Pancreas (tissue), 10 donors: ENCODE results near the gene TUBB. TPM values are rescaled to one million over a fixed set of nuclear protein-coding genes. Genes with fewer than 3 reads are reported as not detected.
"Not testable (repeated sequence)": the region's sequence is repeated elsewhere in the genome, so short reads cannot be mapped to it uniquely, and the experiment has no call there.

Experiments
- ATAC-seq, 4 donors: fragments of 200-7000 bp; cut with Tn5 transposase; one replicate each; pipeline versions ENCODE4 v1.8.0 to v1.9.1; 2020; ENCODE audit warnings: mild to moderate bottlenecking in 4 of 4, moderate library complexity in 4 of 4
- DNase-seq, 6 donors: peaks; one replicate each; pipeline ENCODE4 v3.0.0-alpha.2; 2020
- FAIRE-seq: peaks from 2 replicates; lab custom pipeline; 2012; peaks lifted over from hg19 to GRCh38; lab: Jason Lieb, UNC
- H3K27ac ChIP-seq, 4 donors: fragments of 200-600 bp; sonication (generic); 1 replicate in 3 of 4; 2 replicates in 1 of 4; pipeline versions ENCODE4 v1.5.0 to v1.8.0; 2020
- H3K27me3 ChIP-seq, 4 donors: fragments of 200-600 bp; one replicate each; pipeline ENCODE4 v1.8.0; 2021
- H3K36me3 ChIP-seq, 3 donors: fragments of 200-600 bp; sonication (generic) in 1 of 3; one replicate each; pipeline versions ENCODE4 v1.5.0 to v1.8.0; 2020 to 2021
- H3K4me1 ChIP-seq, 3 donors: fragments of 200-600 bp; one replicate each; pipeline ENCODE4 v1.8.0; 2021
- H3K4me3 ChIP-seq, 4 donors: fragments of 200-600 bp; sonication (generic) in 2 of 4; one replicate each; pipeline versions ENCODE4 v1.5.0 to v1.8.0; 2020 to 2021
- H3K9me3 ChIP-seq, 4 donors: fragments of 200-600 bp; one replicate each; pipeline ENCODE4 v1.8.0; 2021
- WGBS, 2 donors: extraction: QIAGEN DNeasy Blood & Tissue Kit; methylation state at CpG; one replicate each; pipeline ENCODE4 v1.1.7; 2013; 5-methylcytosine and 5-hydroxymethylcytosine counted together
- intact Hi-C, 3 donors: fragments of 100-400 bp; cut with DNase I; formaldehyde crosslinking; loops; one replicate each; pipeline versions ENCODE4 v1.11.1 to v1.14.2; 2022
- polyA plus RNA-seq, 2 donors: library from polyadenylated mRNA; stranded (reverse); fragments of 200-250 nt; gene quantifications; one replicate each; pipeline ENCODE4 v1.2.3, GENCODE V29; 2013
- total RNA-seq, 6 donors: library from RNA; stranded (reverse); fragmentation: NEBNext Ultra II Directional in 4 of 6; extraction: Animal tissue kit (Norgen Biotek cat#: 25700) in 4 of 6; gene quantifications; one replicate each; pipeline versions ENCODE4 v1.2.1 to v1.2.4, GENCODE V29; 2021 to 2023
- TF ChIP-seq, protein P1 (sequence below), 4 donors: fragments of 200-600 bp; sonication (generic) in 3 of 4; IDR thresholded peaks; one replicate each; pipeline versions ENCODE4 v1.5.0 to v1.8.0; 2021; ENCODE audit warnings: antibody characterized with exemption in 4 of 4
- donor health status: healthy with polysubstance abuse.
- donor health status: DM: no; HTN: no; CAD: no; lungs with moderate emphysema.
- donor health status: DM: no; HTN: no; CAD: no.
- donor health status: control.
- donor health status: control.
- donor health status: Bipolar disorder and iron deficiency.
- donor health status: DM: yes; HTN: yes; CAD: no.
- donor health status: DM: no; HTN: no; CAD: no.
- donor health status: DM: no; HTN: no; CAD: no.
- donor health status: DM: yes; HTN: yes; CAD: no.

The TUBB gene
- total and polyA plus RNA-seq, 8 donors = 66.1 to 171 (median 106) TPM

DNA sequence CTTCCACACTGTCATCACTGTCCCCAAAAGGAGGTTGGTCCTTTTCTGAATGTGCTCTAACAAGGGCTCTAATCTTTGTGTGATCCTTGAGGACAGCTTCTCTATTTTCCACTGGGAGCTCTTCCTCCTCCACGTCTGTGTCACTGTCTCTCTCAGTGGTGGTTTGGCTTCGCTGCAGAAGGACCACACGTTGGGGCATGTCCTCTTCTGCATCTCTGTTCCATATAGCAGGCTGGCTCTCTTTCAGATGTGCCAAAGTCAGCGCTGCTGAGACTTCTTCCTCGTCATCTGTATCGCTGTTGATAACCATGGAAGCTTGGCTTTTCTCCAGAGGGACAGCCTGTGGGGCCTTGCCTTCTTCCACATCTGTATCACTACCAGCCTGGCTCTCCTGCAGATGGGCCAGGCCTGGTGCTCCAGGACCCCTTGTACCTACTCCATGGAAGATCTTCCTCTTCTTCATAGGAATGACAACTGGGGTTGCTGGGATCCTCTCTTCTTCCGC is 7.7 kb upstream of the TUBB start:
- TF ChIP-seq, protein P1, sequence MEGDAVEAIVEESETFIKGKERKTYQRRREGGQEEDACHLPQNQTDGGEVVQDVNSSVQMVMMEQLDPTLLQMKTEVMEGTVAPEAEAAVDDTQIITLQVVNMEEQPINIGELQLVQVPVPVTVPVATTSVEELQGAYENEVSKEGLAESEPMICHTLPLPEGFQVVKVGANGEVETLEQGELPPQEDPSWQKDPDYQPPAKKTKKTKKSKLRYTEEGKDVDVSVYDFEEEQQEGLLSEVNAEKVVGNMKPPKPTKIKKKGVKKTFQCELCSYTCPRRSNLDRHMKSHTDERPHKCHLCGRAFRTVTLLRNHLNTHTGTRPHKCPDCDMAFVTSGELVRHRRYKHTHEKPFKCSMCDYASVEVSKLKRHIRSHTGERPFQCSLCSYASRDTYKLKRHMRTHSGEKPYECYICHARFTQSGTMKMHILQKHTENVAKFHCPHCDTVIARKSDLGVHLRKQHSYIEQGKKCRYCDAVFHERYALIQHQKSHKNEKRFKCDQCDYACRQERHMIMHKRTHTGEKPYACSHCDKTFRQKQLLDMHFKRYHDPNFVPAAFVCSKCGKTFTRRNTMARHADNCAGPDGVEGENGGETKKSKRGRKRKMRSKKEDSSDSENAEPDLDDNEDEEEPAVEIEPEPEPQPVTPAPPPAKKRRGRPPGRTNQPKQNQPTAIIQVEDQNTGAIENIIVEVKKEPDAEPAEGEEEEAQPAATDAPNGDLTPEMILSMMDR (IDR thresholded peaks at IDR 0.05) = no peak
- intact Hi-C loops = no loop called here
- no peak for FAIRE-seq

DNA sequence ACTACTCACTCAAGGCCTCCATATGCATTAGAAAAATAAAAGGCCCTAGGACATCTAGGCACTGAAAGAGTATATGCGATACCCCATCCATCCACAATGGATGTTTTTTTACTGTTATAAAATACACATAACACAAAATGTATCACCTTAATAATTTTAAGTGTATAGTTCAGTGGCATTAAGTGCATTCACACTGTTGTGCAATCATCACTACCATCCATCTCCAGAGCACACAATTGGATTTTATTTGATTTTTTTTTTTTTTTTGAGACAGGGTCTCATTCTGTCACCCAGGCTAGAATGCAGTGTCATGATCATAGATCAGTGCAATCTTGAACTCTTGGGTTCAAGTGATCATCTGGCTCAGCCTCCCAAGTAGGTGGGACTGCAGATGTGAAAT is 5.9 kb upstream of the TUBB start:
- peaks cover 0 to 23% (median 5%) of the 10 kb centered on the region in 3 donors for H3K36me3 ChIP-seq
- DNase-seq = no peak
- no peak for ATAC-seq
- no peak for FAIRE-seq
- H3K4me1 ChIP-seq = peaks cover 1 to 8% (median 2%) of the 10 kb centered on the region in 3 donors
- H3K27me3 ChIP-seq = no peaks in the 10 kb centered on the region
- H3K4me3 ChIP-seq = no peak overlapping the region
- intact Hi-C loops = no loop called here
- H3K27ac ChIP-seq = no peak overlapping the region
- TF ChIP-seq, protein P1 (IDR thresholded peaks at IDR 0.05) = no peak
- no peaks in the 10 kb centered on the region for H3K9me3 ChIP-seq
- 89 to 96% methylated on average over 1 of the region's 1 CpG for WGBS, 2 donors

More for the DNA sequence above, 7.7 kb upstream of the TUBB start:
- no peak overlapping the region for H3K4me3 ChIP-seq
- no peaks in the 10 kb centered on the region for H3K9me3 ChIP-seq
- H3K27me3 ChIP-seq = no peaks in the 10 kb centered on the region
- H3K4me1 ChIP-seq = peaks cover 0 to 5% (median 1%) of the 10 kb centered on the region in 3 donors
- 77 to 85% methylated on average over 7 of the region's 7 CpGs for WGBS, 2 donors
- ATAC-seq (no peak), DNase-seq (no peak)
- H3K36me3 ChIP-seq = peaks cover 0 to 23% (median 5%) of the 10 kb centered on the region in 3 donors
- H3K27ac ChIP-seq = no peak overlapping the region

DNA sequence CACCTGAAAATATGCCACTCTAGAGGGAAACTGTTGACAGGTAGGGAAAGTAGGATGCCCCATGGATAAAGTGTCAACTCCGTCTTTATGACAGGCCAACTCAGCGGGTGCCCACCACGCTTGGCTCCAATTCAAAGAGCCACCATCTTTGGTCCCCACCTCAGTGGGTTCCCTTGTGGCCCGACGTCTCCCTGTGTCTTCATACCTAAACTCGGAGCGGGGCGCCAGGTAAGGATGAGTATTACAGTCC is 3.3 kb upstream of the TUBB start:
- no peak for DNase-seq
- H3K4me3 ChIP-seq = peak overlapping the region; percentile 49 to 67 (median 64)
- intact Hi-C loops = no loop called here
- no peak for FAIRE-seq
- WGBS, 2 donors = 1 to 2% methylated on average over 8 of the region's 8 CpGs
- H3K4me1 ChIP-seq = peaks cover 8% of the 10 kb centered on the region in 3 donors
- peak overlapping the region; percentile 84 to 89 (median 88) for H3K27ac ChIP-seq
- H3K36me3 ChIP-seq = peaks cover 0 to 17% (median 5%) of the 10 kb centered on the region in 3 donors
- no peak for ATAC-seq
- TF ChIP-seq, protein P1 (IDR thresholded peaks at IDR 0.05) = no peak
- no peaks in the 10 kb centered on the region for H3K27me3 ChIP-seq
- H3K9me3 ChIP-seq = no peaks in the 10 kb centered on the region

DNA sequence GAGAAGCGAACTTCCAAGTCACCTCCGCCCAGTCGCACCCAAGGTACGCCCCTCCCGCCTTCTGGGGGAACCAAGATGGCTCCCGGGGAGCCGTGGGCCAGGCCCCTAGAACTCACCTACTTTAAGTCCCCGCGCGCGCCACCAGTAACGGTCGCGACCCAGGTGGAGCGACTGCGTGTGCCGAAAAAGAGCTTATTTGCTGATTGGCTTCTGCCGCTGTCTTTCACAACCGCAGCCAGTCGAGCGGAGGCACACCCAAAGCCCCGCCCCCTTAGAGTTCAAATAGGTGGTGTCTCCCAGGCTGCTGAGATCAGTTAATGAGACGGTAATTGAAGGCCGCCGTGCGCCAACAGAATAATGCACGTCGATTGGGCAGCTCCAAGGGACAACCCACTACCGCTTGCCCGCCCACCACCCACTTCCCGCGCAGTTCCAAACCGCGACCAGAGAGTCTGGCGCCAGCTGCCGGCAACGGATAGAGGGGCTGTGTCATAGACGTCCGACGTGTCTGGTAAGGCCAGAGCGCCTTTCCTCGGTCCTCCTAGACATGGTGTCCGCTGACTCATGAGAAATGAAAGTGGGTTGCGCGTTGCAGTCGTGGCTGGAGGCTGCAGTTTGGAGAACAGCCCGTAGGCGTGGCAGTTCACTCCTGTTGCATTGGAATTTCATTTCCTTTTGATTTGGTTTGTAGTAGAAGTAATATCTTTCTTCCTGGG is 2.9 kb upstream of the TUBB start, which contains the start of gene MDC1:
Gene MDC1 (minus strand): TSS at position 153 of the 716 bp plus-strand sequence. CDS start 2,106 bp downstream, outside the sequence.
- TF ChIP-seq, protein P1 (IDR thresholded peaks at IDR 0.05) = peak in 2 of 4 donors; percentile 26 to 38
- Histone ChIP-seq H3K9me3 (no peaks in the 10 kb centered on the region), H3K36me3 (peaks cover 0 to 14% (median 5%) of the 10 kb centered on the region in 3 donors), H3K4me1 (peaks cover 8% of the 10 kb centered on the region in 3 donors), H3K27me3 (no peaks in the 10 kb centered on the region), H3K27ac (peak within 1 kb of the TSS; percentile 84 to 89 (median 88)), H3K4me3 (peak within 1 kb of the TSS; percentile 49 to 67 (median 64))
- peak; percentile 71 to 82 (median 78) for ATAC-seq
- FAIRE-seq = peak; percentile 96
- 0% methylated on average over 48 of the region's 48 CpGs for WGBS, 2 donors
- intact Hi-C loops = no loop called here
- DNase-seq = peak; percentile 95 to 100 (median 100)

DNA sequence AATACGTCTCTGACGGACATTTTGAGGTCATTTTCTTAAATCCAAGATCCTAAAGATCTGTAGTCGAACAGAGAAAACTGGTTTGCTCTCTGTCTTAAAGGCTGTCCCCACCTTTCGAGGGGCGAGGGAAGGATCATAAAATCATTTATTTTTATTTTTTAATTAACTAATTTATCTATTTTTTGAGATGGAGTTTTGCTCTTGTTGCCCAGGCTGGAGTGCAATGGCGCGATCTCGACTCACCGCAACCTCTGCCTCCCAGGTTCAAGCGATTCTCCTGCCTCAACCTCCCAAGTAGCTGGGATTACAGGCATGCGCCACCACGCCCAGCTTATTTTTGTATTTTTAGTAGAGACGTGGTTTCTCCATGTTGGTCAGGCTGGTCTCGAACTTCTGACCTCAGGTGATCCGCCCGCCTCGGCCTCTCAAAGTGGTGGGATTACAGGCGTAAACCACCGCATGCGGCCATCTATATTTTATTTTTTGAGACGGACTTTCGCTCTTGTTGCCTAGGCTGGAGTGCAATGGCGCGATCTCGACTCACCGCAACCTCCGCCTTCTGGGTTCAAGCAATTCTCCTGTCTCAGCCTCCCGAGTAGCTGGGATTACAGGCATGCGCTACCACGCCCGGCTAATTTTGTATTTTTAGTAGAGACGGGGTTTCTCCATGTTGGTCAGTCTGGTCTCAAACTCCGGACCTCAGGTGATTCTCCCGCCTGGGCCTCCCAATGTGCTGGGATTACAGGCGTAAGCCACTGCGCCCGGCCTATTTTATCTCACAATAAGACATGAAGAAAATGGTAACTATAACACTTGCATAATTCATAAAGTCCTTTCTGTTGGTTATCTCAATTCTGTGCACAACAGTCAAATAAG is 2.1 kb upstream of the TUBB start:
- DNase-seq = peak in 3 of 6 donors; percentile 33 to 41 (median 38)

More for the DNA sequence above, 2.1 kb upstream of the TUBB start:
- ATAC-seq, intact Hi-C loops, H3K9me3 ChIP-seq, H3K27me3 ChIP-seq, FAIRE-seq: not testable (repeated sequence)
- Histone ChIP-seq H3K4me3 (peak overlapping the region in 3 of 4 donors; percentile 5 to 66 (median 22)), H3K27ac (peak overlapping the region; percentile 70 to 89 (median 86)), H3K36me3 (peaks cover 0 to 11% (median 9%) of the 10 kb centered on the region in 3 donors), H3K4me1 (peaks cover 8 to 11% (median 8%) of the 10 kb centered on the region in 3 donors)
- WGBS, 2 donors = 78 to 80% methylated on average over 37 of the region's 37 CpGs
